Measurements from ENCODE around the gene RYR3.

DNA sequence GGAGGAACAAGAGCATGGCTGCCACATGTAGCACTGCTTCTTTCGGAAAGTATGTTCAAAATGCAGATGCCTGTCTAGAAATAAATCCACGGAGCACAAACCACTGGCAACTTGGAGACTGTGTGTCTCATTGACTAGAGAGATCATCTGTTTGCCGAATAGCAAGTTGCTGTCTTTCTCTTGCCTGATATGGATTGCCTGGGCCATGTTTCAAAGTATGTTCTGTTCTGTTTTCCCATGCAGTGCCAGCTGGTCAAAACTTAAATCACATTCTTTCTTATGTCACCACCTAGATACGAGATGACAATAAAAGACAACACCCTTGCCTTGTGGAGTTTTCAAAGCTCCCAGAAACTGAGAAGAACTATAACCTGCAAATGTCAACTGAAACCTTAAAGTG is 318.9 kb downstream of the RYR3 start:
- TF ChIP-seq, protein P1, sequence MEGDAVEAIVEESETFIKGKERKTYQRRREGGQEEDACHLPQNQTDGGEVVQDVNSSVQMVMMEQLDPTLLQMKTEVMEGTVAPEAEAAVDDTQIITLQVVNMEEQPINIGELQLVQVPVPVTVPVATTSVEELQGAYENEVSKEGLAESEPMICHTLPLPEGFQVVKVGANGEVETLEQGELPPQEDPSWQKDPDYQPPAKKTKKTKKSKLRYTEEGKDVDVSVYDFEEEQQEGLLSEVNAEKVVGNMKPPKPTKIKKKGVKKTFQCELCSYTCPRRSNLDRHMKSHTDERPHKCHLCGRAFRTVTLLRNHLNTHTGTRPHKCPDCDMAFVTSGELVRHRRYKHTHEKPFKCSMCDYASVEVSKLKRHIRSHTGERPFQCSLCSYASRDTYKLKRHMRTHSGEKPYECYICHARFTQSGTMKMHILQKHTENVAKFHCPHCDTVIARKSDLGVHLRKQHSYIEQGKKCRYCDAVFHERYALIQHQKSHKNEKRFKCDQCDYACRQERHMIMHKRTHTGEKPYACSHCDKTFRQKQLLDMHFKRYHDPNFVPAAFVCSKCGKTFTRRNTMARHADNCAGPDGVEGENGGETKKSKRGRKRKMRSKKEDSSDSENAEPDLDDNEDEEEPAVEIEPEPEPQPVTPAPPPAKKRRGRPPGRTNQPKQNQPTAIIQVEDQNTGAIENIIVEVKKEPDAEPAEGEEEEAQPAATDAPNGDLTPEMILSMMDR (conservative IDR thresholded peaks at IDR 0.05 in 1 of 2, IDR thresholded peaks at IDR 0.05 in 1 of 2; ENCODE audit: low read depth in 1 of 2, low read length in 2 of 2) = no peak
- TF ChIP-seq EZH2 (IDR thresholded peaks at IDR 0.05; ENCODE audit: low read length, missing control alignments) = no peak
